Glutamatergic neuron (in vitro differentiated cells): ENCODE results near the gene FBXO7. TPM values are rescaled to one million over a fixed set of nuclear protein-coding genes. Genes with fewer than 3 reads are reported as not detected.

Experiments used
- DNase-seq: peaks from one replicate; pipeline ENCODE4 v3.0.0; 2022
- H3K27ac Mint-ChIP-seq: one replicate; pipeline ENCODE4 v1.8.0; 2020; ENCODE audit warnings: mild to moderate bottlenecking, mixed read lengths, inconsistent platforms; ENCODE audit not compliant: unreplicated experiment
- H3K27me3 Mint-ChIP-seq: one replicate; pipeline ENCODE4 v1.8.0; 2020; ENCODE audit warnings: mild to moderate bottlenecking, moderate library complexity, mixed read lengths, inconsistent platforms; ENCODE audit not compliant: unreplicated experiment
- H3K36me3 Mint-ChIP-seq: one replicate; pipeline ENCODE4 v1.8.0; 2020; ENCODE audit warnings: mild to moderate bottlenecking, mixed read lengths, inconsistent platforms; ENCODE audit not compliant: unreplicated experiment
- H3K4me1 Mint-ChIP-seq: one replicate; pipeline ENCODE4 v1.8.0; 2020; ENCODE audit warnings: mild to moderate bottlenecking, low read depth, mixed read lengths, inconsistent platforms; ENCODE audit not compliant: unreplicated experiment
- H3K4me3 Mint-ChIP-seq: one replicate; pipeline ENCODE4 v1.8.0; 2020; ENCODE audit warnings: mild to moderate bottlenecking, mixed read lengths, inconsistent platforms; ENCODE audit not compliant: unreplicated experiment
- H3K9me3 Mint-ChIP-seq: one replicate; pipeline ENCODE4 v1.8.0; 2020; ENCODE audit warnings: mild to moderate bottlenecking, moderate library complexity, mixed read lengths, inconsistent platforms; ENCODE audit not compliant: unreplicated experiment
- CTCF ChIP-seq: fragments of 200-600 bp; sonication (generic); IDR thresholded peaks from one replicate; pipeline ENCODE4 v1.5.0; 2021; ENCODE audit not compliant: partially characterized antibody, unreplicated experiment
- total RNA-seq: library from RNA; stranded (reverse); fragmentation: NEBNext Ultra II Directional; extraction: Animal tissue kit (Norgen Biotek cat#: 25700); gene quantifications from one replicate; pipeline ENCODE4 v1.2.1, GENCODE V29; 2021; ENCODE audit not compliant: unreplicated experiment

FBXO7 gene
- total RNA-seq, 1 donor from 2014 or later: 78.3 TPM

- H3K4me3 Mint-ChIP-seq: no peak overlapping the region
- H3K36me3 Mint-ChIP-seq: no peaks in the 10 kb centered on the region
- no peak for DNase-seq
- no peaks in the 10 kb centered on the region for H3K27me3 Mint-ChIP-seq
- H3K4me1 Mint-ChIP-seq: peaks cover 4% of the 10 kb centered on the region
- H3K9me3 Mint-ChIP-seq: peaks cover 6% of the 10 kb centered on the region
- no peak for TF ChIP-seq CTCF
- no peak overlapping the region for H3K27ac Mint-ChIP-seq
These were observed 72.3 kb downstream of the FBXO7 start for GRCh38 chr22:32546935-32547334.

- Mint-ChIP-seq H3K36me3 (no peaks in the 10 kb centered on the region), H3K27ac (no peak overlapping the region), H3K4me1 (peaks cover 1% of the 10 kb centered on the region), H3K4me3 (no peak overlapping the region), H3K27me3 (no peaks in the 10 kb centered on the region), H3K9me3 (peaks cover 6% of the 10 kb centered on the region)
- no peak for DNase-seq
- TF ChIP-seq CTCF: no peak
These were observed 73.4 kb downstream of the FBXO7 start for GRCh38 chr22:32548039-32548438.

Other genes starting within 250 kb of the FBXO7 start
- gene SLC5A4, start 219.5 kb upstream of the FBXO7 start, total RNA-seq: not detected
- gene RFPL3, start 116.9 kb upstream of the FBXO7 start, total RNA-seq: not detected
- gene RTCB, start 62.6 kb upstream of the FBXO7 start, total RNA-seq: 87.6 TPM
- not detected for gene BPIFC, start 10.4 kb upstream of the FBXO7 start, total RNA-seq